ENCODE measurements around the gene PRM2.
A peak's percentile ranks its signal among the peaks of the same experiment; 100 is the strongest.

PRM2 gene

GRCh38 chr16:11313493-11314308, 37.4 kb upstream of the PRM2 start:
- no peak overlapping the region for H2AFZ ChIP-seq (ENCODE audit: low read depth, low read length)
- no peaks in the 10 kb centered on the region for H3K79me2 ChIP-seq (ENCODE audit: low read length)
- H3K4me1 ChIP-seq (ENCODE audit: low read length): peaks cover 31% of the 10 kb centered on the region
- no peak overlapping the region for H3K9ac ChIP-seq (ENCODE audit: low read length)
- H3K36me3 ChIP-seq (replicated peaks; ENCODE audit: low read depth, low read length): no peaks in the 10 kb centered on the region
- H3K9me3 ChIP-seq (ENCODE audit: insufficient read depth, low read length): 0 out of 2 replicates have a peak, but pooled peaks cover 6% of the 10 kb centered on the region
- no peak overlapping the region for H3K4me3 ChIP-seq (ENCODE audit: low read length)
- no peak for TF ChIP-seq CTCF (IDR thresholded peaks at IDR 0.05; ENCODE audit: low read depth, low read length)
- TF ChIP-seq EZH2phosphoT487 (IDR thresholded peaks at IDR 0.05; ENCODE audit: low read depth): no peak
- H3K27me3 ChIP-seq (ENCODE audit: low read depth, low read length): peaks cover 10% of the 10 kb centered on the region
- no peak overlapping the region for H3K27ac ChIP-seq (ENCODE audit: low read length)
- no peaks in the 10 kb centered on the region for H4K20me1 ChIP-seq (ENCODE audit: insufficient read depth, low read length)
- no peak overlapping the region for H3K4me2 ChIP-seq (ENCODE audit: low read length)

- peaks cover 36% of the 10 kb centered on the region for H3K4me1 ChIP-seq (ENCODE audit: low read length)
- no peaks in the 10 kb centered on the region for H3K79me2 ChIP-seq (ENCODE audit: low read length)
- TF ChIP-seq EZH2phosphoT487 (IDR thresholded peaks at IDR 0.05; ENCODE audit: low read depth): no peak
- no peak for TF ChIP-seq CTCF (IDR thresholded peaks at IDR 0.05; ENCODE audit: low read depth, low read length)
- no peaks in the 10 kb centered on the region for H3K36me3 ChIP-seq (replicated peaks; ENCODE audit: low read depth, low read length)
- no peak overlapping the region for H3K9ac ChIP-seq (ENCODE audit: low read length)
- no peak overlapping the region; the same call in 1 of the 2 replicates for H3K4me2 ChIP-seq (ENCODE audit: low read length)
- H3K9me3 ChIP-seq (ENCODE audit: insufficient read depth, low read length): 0 out of 2 replicates have a peak, but pooled peaks cover 6% of the 10 kb centered on the region
- H3K27ac ChIP-seq (ENCODE audit: low read length): no peak overlapping the region
- no peaks in the 10 kb centered on the region for H4K20me1 ChIP-seq (ENCODE audit: insufficient read depth, low read length)
- H2AFZ ChIP-seq (ENCODE audit: low read depth, low read length): no peak overlapping the region
- no peak overlapping the region for H3K4me3 ChIP-seq (ENCODE audit: low read length)
- H3K27me3 ChIP-seq (ENCODE audit: low read depth, low read length): peaks cover 10% of the 10 kb centered on the region
Observed at GRCh38 chr16:11312718-11313492, 36.6 kb upstream of the PRM2 start.

GRCh38 chr16:11310997-11311561, 34.8 kb upstream of the PRM2 start:
- Histone ChIP-seq H4K20me1 (ENCODE audit: insufficient read depth, low read length) (no peaks in the 10 kb centered on the region), H3K4me3 (ENCODE audit: low read length) (no peak overlapping the region), H3K27me3 (ENCODE audit: low read depth, low read length) (peaks cover 1% of the 10 kb centered on the region; the same call in 1 of the 2 replicates), H3K27ac (ENCODE audit: low read length) (no peak overlapping the region), H3K79me2 (ENCODE audit: low read length) (no peaks in the 10 kb centered on the region), H2AFZ (ENCODE audit: low read depth, low read length) (no peak overlapping the region), H3K9me3 (ENCODE audit: insufficient read depth, low read length) (0 out of 2 replicates have a peak, but pooled peaks cover 6% of the 10 kb centered on the region), H3K9ac (ENCODE audit: low read length) (no peak overlapping the region), H3K4me1 (ENCODE audit: low read length) (peaks cover 31% of the 10 kb centered on the region), H3K36me3 (replicated peaks; ENCODE audit: low read depth, low read length) (no peaks in the 10 kb centered on the region), H3K4me2 (ENCODE audit: low read length) (peak overlapping the region; percentile 47)
- TF ChIP-seq EZH2phosphoT487 (IDR thresholded peaks at IDR 0.05; ENCODE audit: low read depth): no peak
- no peak for TF ChIP-seq CTCF (IDR thresholded peaks at IDR 0.05; ENCODE audit: low read depth, low read length)

GRCh38 chr16:11310634-11310977, 34.3 kb upstream of the PRM2 start:
- H3K36me3 ChIP-seq (replicated peaks; ENCODE audit: low read depth, low read length): no peaks in the 10 kb centered on the region
- no peak overlapping the region for H2AFZ ChIP-seq (ENCODE audit: low read depth, low read length)
- H3K27ac ChIP-seq (ENCODE audit: low read length): no peak overlapping the region
- no peaks in the 10 kb centered on the region for H3K79me2 ChIP-seq (ENCODE audit: low read length)
- no peak overlapping the region for H3K9ac ChIP-seq (ENCODE audit: low read length)
- TF ChIP-seq EZH2phosphoT487 (IDR thresholded peaks at IDR 0.05; ENCODE audit: low read depth): no peak
- no peak for TF ChIP-seq CTCF (IDR thresholded peaks at IDR 0.05; ENCODE audit: low read depth, low read length)
- H3K9me3 ChIP-seq (ENCODE audit: insufficient read depth, low read length): 0 out of 2 replicates have a peak, but pooled peaks cover 6% of the 10 kb centered on the region
- H3K4me3 ChIP-seq (ENCODE audit: low read length): no peak overlapping the region
- H4K20me1 ChIP-seq (ENCODE audit: insufficient read depth, low read length): no peaks in the 10 kb centered on the region
- peak overlapping the region; percentile 47 for H3K4me2 ChIP-seq (ENCODE audit: low read length)
- H3K4me1 ChIP-seq (ENCODE audit: low read length): peaks cover 31% of the 10 kb centered on the region
- H3K27me3 ChIP-seq (ENCODE audit: low read depth, low read length): no peaks in the 10 kb centered on the region

All from OCI-LY3 (cell line).